GM21367 (cell line): ENCODE measurements around the gene SLC7A8.
"Not testable (repeated sequence)": the region's sequence is repeated elsewhere in the genome, so short reads cannot be mapped to it uniquely, and the experiment has no call there.

Experiments
- ATAC-seq: cut with Tn5 transposase; IDR thresholded peaks from one replicate; pipeline ENCODE4 v1.9.1; 2021; ENCODE audit not compliant: unreplicated experiment

The SLC7A8 gene

GRCh38 chr14:23115918-23116317 lies 67.5 kb downstream of the SLC7A8 start:
- no peak for ATAC-seq

- no peak for ATAC-seq
Measured at GRCh38 chr14:23115039-23115731, 68.3 kb downstream of the SLC7A8 start.

GRCh38 chr14:23114669-23115038 lies 68.8 kb downstream of the SLC7A8 start:
- ATAC-seq: no peak

- ATAC-seq: no peak
Measured at GRCh38 chr14:23114120-23114458, 69.4 kb downstream of the SLC7A8 start.

- no peak for ATAC-seq
Measured at GRCh38 chr14:23113431-23114119, 69.9 kb downstream of the SLC7A8 start.

- ATAC-seq: no peak
Measured at GRCh38 chr14:23112359-23113178, 70.9 kb downstream of the SLC7A8 start.

- ATAC-seq: no peak
Measured at GRCh38 chr14:23110579-23111365, 72.7 kb downstream of the SLC7A8 start.

DNA sequence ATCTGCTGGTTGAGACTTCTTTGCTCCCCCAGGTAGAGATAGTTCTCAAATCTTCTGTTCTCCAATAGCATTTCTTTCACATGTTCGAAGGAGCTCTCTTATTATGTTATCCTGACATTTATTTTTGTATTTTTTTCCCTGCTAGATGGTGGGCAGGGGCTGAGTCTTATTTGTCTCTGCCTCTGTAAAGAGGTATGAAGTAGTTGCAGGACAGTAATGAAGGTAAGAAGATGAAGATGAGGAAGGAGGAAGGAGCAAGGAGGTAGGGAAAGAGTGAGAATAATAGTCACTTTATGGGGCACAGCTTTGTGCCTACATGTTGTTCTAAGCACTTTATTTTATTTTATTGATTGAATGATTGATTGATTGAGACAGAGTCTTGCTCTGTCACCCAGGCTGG lies 73.7 kb downstream of the SLC7A8 start:
- ATAC-seq: no peak

GRCh38 chr14:23108169-23108568 lies 75.3 kb downstream of the SLC7A8 start:
- ATAC-seq: not testable (repeated sequence)

- not testable (repeated sequence) for ATAC-seq
Measured at GRCh38 chr14:23107620-23108019, 75.8 kb downstream of the SLC7A8 start.

GRCh38 chr14:23106747-23107045 lies 76.8 kb downstream of the SLC7A8 start:
- no peak for ATAC-seq

GRCh38 chr14:23105348-23105824 lies 78.1 kb downstream of the SLC7A8 start:
- ATAC-seq: no peak

DNA sequence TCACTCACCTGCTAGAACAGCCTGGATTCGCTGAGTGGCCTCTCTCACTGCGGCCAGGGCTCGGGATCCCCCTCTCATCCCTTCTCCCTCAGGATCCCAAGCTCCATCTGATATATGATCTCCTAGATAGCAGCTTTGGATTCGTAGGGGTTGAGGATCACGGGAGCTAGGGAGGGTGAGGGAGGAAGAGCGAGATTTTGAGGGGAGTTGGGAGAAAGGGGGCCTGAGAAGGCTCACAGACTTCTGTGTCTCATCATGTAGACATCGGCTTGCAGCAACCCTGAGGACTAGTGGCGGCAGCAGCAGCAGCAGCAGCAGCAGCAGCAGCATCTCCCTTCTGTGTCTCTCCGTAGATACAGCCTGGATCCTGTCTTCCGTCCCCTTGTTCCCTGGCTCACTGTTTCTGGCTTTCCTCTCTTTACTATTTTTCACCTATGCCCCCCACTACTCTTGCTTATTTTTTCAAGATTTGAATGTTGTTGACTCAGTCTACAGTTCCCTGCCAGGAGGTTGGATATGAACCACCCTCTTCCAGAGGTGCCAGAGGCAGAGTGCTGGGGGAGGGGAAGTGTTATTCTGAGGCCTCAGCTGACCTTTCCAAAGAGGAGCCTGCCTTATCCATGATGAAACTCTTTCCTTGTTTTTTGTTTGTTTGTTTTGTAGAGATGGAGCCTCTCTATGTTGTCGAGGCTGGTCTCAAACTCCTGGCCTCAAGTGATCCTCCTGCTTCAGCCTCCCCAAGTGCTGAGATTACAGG lies 78.7 kb downstream of the SLC7A8 start, which contains the start of gene CIROP:
Gene CIROP (minus strand): TSS at position 399 of the 757 bp plus-strand sequence. CDS start 69 bp downstream, at position 330.
- ATAC-seq: no peak

DNA sequence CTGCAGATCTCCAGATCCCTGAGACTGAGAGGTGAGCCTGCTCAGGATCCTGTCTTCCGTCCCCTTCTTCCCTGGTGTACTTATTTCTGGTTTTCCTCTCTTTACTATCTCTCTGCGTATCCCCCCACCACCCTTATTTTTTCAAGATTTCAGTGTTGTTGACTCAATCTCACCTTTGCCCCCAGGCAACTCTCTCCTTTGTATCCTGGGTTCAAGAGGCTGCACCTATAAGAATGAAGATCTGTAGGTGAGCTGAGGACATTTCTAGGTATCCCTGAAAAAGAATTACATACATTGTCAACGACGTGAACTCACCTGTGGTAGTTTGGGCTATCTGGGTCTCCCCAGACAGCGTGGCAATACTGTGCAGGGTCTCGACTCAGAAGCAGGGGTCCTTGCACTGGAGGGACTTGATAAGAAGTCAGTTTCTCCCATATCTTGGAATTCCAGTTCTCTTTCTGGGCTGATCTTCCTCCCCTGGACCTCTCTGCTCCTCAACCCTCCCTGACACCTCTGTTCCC lies 79.3 kb downstream of the SLC7A8 start:
- no peak for ATAC-seq

- ATAC-seq: no peak
Measured at GRCh38 chr14:23103581-23103980, 79.9 kb downstream of the SLC7A8 start.

GRCh38 chr14:23102801-23103200 lies 80.7 kb downstream of the SLC7A8 start:
- ATAC-seq: no peak

GRCh38 chr14:23101986-23102625 lies 81.4 kb downstream of the SLC7A8 start:
- ATAC-seq: no peak

- ATAC-seq: no peak
Measured at GRCh38 chr14:23101213-23101970, 82.1 kb downstream of the SLC7A8 start.
